ENCODE data around the gene KRT39.

DNA sequence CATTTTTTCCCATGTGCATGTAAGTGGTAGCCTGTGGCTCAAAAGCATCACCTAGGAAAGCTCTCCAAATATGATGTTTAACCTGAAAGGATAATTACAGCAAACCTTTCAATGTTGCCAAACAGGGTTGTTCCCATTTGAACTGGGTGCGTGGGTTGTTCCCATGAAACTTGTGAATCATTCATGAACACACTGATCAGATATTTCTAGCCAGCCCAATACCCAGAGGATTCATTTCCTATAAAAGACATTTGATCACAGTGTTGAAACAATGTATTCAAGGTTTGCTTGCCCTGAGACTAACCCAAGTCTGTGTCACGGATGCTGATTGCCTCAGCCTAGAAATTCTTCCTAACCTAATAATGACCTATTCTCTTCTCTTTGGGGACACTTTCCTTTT lies 12.9 kb downstream of the KRT39 start:
- TF ChIP-seq POLR2AphosphoS5 (IDR thresholded peaks at IDR 0.05; ENCODE audit: low read depth, low read length) (no peak), TAF1 (IDR thresholded peaks at IDR 0.05; ENCODE audit: low read depth, low read length) (no peak), PAX5 (IDR thresholded peaks at IDR 0.05; ENCODE audit: insufficient read depth, low read length, severe bottlenecking) (no peak), POLR2A (IDR thresholded peaks at IDR 0.05; ENCODE audit: low read depth, low read length) (no peak), SPI1 (IDR thresholded peaks at IDR 0.05; ENCODE audit: low read depth, low read length) (no peak), POU2F2 (IDR thresholded peaks at IDR 0.05; ENCODE audit: low read depth, low read length) (no peak)

Data from GM12891 (cell line).